NOMO-1 treated with dmso at 0.1 percent for 144 hours (cell line): ENCODE data around the gene CYTH3.
"Not testable (repeated sequence)": the region's sequence is repeated elsewhere in the genome, so short reads cannot be mapped to it uniquely, and the experiment has no call there.

Source experiments
- DNase-seq: peaks from one replicate; lab custom pipeline; 2025; ENCODE audit not compliant: unreplicated experiment; lab: John Stamatoyannopoulos, UW

The CYTH3 gene

DNA sequence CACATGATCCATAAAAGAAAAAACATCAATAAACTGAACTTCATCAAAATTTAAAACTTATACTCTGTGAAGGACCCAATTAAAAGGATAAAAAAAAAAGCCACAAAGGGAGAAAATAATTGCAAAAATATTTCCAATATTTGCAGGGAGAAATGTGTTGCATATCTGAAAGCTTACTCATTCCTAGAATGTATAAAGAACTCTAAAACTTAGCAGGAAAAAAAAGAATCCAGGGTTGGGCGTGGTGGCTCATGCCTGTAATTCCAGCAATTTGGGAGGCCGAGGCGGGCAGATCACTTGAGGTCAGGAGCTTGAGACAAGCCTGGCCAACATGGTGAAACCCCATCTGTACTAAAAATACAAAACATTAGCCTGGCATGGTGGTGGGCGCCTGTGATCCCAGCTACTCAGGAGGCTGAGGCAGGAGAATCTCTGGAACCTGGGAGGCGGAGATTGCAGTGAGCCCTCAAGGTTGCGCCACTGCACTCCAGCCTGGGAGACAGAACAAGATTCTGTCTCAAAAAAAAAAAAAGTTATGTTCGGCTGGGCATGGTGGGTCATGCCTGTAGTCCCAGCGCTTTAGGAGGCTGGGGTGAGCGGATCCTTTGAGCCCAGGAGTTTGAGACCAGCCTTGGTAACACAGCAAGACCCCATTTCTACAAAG is 11.1 kb upstream of the CYTH3 start:
- not testable (repeated sequence) for DNase-seq

DNA sequence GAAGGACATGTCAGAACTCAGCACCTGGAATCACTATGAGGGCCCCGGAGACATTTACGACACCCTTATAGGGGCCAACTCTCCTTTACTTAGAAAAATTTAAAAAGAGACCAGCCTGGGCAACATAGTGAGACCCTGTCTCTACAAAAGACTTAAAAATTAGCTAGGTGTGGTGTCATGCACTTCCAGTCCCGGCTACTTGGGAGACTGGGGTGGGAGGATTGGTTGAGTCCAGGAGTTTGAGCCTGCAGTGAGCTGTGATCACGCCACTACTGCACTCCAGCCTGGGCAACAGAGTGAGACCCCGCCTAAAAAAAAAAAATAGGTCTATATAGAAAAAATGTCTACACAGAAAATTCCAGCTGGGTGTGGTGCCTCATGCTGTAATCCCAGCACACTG is 7.5 kb upstream of the CYTH3 start:
- no peak for DNase-seq

DNA sequence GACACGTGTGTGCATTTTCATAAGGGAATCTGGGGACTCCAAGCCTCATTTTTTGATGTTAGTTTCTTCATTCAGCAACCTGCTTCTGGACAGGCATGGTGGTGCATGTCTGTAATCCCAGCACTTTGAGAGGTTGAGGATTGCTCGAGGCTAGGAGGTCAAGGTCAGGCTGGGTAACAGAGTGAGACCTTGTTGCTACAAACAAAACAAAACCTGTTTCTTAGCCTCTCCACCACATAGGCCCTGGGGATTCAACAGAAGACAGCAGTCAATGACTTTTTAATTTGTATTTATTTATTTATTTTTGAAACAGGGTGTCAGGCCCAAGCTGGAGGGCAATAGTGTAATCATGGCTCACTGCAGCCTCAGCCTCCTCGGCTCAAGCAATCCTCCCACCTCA is 6.9 kb upstream of the CYTH3 start:
- no peak for DNase-seq

DNA sequence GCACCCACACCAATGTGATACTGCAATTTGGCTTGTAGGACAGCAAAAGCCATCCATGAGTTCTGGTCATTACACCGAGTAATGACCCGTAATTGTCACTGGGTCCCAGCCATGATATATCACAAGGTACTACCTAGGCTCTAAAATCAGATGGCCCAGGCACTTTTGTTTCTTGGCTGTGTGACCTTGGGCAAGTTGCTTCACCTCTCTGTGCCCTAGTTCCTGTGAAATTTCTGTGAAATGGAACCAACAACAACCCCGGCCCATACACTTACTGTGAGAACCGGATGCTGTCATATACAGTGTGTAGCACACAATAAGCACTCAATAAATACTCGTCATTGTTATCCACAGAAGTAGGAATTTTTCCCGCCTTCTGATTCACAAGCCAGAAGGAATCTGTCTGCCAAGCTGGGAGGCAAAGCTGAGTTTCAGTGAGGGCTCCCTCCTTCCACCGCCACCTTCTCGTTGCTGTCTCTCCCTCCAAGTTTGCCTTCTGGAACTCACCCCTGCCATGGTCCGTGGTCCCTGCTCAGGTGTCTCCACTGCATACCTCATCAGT is 6.4 kb upstream of the CYTH3 start:
- no peak for DNase-seq

DNA sequence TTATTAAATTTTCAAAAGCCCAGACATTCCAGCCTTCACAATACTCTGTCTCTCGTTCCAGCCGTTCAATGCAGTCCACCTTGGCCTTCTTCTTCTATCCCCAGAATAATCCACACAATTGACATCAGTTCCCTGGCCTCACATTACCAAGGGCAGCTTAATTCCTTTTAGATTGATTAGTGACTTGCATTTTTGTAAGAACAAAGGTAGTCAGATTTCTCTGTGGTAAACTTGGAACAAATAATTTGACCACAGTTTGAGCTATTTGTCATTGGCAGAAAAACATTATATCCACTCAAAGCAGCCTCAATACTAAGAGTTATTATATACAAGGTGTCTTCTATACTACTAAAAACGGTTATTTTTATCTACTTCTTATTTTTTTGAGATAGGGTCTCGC is 5.1 kb upstream of the CYTH3 start:
- DNase-seq = no peak

DNA sequence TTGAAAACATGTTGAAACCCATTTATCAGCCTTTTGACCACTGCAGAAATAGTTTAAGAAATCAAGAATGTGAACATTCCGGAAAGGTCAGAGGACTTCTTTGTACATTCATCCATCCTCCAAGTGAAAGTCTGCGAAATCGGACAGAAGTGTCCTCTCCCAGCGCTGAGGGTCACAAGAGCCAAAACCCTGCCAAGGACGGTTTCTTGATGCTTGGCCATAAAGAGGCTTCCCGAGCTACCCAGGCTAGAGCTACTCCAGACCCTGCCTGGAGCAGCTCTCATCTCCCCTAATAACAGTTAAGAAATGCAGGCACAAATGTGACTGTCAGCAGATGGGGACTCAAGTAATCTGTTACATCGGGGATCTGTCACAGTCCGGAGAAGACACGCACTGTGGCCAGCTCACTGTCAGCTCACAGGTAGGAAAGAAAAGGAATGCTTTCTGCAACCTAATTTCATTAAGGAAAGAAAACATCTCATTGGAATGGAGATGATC is 4.5 kb upstream of the CYTH3 start:
- no peak for DNase-seq

DNA sequence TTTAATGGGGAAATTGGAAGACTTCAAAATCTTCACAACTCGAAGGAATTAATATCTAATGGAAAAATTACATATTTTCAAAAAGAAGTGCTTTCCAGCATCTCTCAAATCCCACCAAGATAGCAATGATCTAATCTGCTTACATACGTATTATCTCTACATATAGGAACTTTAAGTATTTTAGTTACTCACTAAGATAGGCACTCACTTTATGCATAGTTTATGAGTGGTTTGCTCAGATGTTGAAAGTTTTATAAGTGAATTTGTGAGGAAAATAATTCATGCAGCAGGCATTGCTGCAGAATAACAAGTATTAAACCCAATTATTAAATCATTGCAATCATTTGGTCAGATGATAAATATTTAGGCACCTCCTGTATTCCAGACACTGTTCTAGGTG is 2.3 kb upstream of the CYTH3 start:
- no peak for DNase-seq

DNA sequence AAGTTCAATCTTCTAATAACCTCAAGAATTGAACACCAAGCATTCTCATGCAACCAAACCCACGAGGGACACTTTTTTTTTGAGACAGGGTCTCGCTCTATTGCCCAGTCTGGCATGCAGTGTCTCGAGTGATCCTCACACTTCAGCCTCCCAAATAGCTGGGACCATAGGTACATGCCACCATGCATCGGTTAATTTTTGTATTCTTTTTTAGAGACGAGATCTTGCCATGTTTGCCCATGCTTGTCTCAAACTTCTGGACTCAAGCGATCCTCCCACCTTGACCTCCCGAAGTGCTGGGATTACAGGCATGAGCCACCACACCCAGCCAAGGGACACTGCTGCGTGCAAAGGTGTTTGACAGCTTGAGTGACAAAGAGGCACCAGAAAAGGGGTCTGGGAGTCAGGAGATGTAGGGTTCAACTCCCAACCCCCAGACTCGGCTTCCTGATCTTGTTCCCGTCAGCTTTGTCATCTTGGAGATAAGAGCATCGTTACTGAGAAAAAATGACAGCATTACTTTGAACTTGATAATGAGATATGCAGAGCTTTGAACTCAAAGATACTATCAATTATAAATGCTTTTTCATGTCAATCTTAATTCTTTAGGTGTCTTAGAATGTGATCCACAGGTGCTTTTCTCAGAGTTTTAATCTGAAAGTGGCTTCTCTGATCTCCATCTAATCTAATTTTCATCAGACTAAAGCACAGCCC is 1.6 kb upstream of the CYTH3 start:
- DNase-seq = no peak

DNA sequence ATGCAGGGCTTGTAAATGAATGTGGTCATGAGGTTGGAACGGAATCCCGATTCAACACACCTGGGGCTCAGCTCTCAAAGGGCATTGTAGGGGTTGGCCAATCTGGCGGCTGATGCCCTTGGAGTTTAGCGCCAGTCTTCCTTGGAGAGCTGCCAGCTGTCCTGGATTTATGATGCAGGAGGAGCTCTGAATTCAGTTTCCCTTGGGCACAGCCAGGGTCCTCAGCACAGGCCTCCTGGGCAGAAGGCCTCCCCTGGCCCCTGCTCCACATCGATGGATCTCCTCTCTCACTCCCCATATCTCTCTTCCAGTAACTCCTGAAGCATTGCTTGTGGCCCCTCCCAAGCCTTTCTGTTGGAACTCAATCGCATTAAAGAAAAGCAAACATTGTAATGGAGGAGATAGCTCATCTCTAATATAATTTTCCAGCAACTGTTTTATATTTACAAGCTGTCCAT is 985 bp upstream of the CYTH3 start:
- DNase-seq = no peak

DNA sequence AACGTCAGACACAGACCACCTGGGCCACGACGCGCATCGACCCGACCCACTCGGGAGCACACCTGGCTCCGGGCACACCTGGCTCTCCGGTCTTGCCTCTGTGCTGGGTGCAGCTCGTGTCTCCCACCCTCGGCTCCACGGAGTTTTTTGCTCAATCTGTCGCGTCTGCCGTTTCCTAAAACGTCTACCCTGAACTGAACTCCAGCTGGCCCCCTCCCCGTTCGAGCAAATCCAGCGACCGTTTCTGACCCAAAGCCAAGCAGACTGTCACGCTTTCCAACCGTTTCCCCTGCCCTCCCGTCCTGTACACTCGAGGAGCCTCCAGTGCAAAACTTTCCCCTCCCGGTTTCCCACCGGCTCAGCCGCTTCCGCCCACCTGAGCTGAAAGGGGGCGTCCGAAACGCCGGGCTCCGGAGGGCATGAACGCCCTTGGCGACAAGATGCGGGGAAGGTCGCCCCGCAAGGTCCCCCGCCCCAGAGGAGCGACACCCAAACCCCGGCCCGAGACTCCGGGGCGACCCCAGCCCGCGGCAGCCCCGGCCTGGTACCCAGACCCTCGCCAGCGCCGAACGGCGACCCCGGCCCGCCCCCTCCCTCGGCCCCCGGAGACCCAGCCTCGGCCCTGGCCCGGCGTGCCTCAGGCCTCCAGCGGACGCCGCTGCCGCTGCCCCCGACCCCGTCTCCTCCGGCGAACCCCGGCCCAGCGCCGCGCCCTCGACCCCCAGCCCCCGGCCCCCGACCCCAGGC is 557 bp downstream of the CYTH3 start:
- DNase-seq = no peak

DNA sequence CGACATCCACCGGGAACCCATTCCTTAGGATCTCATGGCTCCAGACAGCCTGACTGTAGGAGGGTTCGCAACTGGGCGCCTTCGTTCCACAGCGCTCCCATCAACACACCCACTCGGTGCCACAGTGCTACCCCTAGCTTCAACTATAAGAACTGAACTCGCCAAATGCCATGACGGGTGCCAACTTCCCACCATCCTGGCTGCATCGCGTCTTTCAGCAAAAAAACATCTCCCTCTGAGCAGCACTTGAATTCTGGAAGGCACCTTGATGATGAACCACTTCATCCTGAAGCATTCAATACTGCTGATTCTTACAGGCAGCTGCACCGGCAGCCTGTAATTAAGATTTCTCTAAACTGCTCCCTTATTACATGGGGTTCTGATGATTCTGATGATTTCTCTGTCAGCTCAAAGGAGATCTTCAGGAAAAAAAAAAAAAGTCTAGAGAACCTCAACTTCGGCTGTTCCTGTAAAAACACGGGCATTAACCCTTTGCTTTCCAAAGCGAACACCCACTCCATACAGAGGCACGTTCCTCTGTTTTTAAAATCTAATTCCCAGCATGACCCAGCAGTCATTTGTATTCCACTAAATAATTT is 1.3 kb downstream of the CYTH3 start:
- no peak for DNase-seq

DNA sequence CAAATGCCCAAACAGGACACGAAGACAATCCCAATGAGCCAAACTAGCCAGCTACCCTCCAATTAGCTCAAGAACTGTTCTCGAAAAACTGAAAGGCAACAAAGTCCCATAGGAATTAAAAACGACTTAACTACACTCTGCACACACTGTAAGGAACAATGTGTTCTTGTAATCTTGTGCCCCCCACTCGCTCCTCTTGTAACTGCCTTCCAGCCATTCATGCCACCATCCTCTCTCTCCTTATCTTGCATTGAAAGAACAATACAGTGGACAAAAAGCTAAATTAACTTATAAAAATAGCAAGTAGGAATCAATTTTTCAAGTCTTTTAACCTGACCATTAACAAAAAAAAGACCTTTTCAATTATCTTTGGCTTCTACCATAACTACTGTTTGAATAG is 2.9 kb downstream of the CYTH3 start:
- no peak for DNase-seq

DNA sequence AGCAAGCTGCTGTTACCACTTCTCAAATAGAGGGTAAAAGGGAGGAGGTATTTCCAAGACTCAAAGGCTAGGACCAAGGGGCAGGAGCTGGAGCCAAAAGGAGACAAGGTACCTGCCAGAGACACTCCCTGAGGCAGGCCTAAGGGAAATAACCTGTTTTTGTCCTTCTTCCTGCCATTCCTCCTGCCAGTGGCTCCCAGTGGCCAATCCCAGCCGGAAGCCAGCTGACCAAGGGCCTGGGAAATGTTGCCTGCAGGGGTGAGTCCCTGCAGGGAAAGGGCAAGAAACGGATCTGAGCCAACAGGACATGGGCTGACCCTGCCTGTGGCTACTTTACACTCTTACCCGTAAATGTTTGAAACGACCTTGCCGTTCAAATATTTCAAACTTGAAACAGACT is 3.5 kb downstream of the CYTH3 start:
- no peak for DNase-seq

DNA sequence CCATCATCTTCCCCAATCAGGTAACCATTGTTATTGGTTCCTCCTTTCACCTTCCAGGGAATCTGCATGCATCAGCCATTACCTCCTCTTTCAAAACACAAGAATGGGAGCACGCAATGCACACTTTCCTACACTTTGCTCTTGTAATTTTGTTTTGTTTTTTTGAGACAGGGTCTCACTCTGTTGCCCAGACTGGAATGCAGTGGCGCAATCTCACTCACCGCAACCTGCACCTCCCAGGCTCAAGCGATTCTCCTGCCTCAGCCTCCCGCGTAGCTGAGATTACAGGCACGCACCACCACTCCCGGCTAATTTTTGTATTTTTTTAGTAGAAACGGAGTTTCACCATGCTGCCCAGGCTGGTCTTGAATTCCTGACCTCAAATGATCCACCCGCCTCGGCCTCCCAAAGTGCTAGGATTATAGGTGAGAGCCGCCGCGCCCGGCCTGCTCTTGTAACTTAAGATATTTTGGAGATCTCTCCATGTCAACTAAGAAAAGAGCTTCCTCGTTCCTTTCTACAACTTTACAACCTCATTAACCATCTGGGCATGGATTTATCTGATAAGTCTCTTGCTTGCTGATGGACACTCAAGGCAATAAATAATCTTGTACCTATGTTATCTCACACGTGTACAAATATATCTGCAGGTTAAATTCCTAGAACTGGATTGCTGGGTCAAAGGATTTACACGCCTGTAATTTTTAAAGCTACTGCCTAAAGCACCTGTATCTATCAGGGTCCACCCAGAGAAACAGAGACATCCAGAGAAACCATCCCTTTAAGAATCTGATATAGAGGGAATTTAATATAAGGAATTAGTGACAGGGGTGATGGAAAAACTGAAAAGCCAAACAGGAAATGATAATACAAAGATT is 4.2 kb downstream of the CYTH3 start:
- no peak for DNase-seq

DNA sequence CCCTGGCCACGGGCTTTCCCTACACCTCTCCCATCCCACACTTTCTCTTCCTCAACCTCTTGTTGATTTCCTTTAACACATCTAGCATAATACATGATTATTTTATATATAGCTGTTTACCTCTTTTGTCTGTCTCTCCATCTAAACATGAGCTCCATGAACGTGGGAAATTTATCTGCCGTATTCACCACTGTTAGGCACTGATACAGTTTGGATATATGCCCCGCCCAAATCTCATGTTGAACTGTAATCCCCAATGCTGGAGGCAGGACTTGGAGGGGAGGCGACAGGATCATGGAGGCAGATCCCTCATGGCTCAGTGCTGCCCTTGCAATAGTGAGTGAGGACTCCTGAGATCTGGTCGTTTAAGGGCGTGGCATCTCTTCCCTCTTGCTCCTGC is 5.7 kb downstream of the CYTH3 start:
- no peak for DNase-seq

DNA sequence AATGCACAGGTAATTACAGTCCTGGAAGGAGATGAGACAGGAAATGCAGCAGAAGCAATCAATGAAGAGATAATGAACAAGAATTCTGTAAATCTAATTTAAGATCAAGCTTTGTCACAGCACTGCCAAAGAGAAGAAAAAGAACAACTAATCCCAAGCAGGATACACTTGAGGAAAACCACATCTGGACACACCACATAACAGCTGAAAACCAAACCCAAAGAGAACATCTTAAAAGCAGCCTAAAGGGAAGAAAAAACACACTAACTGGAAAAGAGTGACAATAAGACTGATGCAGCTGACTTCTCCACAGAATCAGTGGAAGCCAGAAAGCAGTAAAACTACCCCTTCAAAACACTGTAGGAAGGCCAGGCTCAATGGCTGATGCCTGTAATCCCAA is 10.2 kb downstream of the CYTH3 start:
- no peak for DNase-seq

DNA sequence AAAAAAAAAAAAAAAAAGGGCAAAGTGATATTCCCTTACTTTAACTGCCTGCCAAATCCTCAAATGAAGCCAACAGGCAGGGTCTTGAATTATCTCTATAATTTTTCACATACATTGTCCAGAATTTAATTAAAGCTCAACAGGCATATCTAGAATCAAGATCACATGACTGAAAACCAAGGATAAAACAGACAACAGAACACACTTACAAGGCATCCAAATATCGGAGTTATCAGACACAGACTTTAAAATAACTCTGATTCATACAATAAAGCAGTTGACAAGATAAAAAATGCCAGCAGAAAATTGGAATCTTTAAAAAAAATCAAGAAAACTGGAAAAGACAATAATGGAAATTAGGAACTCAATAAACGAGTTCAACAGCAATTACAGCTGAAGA is 10.7 kb downstream of the CYTH3 start:
- DNase-seq = no peak

DNA sequence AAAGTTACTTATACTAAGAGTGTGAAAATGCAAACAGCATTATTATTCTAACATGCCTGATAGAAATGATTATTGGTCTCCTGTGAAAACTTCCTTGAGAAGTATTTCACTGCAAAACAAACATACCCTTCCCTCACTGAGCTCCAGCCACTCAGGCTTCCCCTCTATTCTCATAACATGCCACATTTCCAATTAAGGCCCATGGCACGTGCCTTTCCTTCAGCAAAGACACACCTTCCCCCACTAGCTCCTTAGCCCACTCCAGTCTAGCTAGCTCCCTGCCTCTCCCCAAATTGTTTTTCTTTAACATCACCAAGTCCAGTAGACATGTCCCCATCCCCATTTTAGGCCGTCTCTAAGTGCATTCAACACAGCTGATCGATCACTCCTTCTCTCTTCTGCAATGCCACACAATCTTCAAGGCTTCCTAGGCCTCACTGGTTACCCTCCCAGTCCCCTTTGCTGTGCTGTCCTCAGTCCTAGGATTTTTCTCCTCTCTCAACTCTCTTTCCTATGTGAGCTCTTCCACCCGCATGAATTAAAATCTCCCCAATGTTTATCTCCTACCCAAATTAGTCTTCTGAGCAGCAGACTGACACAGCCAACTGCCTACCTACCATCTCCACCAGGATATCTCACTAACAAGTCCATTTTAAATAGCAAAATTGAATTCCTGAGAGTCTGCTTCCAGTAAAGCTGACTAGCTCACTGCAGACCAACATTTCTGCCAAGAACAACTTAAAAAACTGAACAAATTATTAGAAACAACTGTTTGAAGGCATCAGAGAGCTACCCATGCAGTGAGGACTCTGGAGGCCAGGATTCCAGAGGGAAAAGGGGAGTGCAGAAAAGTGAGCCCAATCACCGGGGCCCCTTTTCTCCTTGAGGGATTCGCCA is 11.9 kb downstream of the CYTH3 start:
- no peak for DNase-seq

DNA sequence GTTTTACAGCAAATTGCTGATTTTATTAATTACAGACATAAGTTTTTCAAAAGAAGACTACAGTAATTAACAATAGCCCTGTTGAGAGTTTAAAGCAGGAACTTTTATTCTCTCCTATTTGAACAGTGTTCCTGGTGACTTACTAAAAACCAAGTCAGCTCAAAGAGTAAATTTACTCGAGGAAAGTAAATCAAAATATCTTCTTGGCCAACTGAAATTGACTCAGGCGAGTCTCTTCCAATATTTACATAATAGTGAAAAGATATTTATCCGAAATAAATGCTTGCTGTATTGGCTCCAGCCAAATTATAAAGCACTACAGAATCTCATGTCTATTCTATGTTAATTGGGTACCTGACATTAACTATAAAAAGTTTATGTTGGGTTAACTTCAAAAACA is 13.2 kb downstream of the CYTH3 start:
- DNase-seq = no peak
